HepG2 (cell line): ENCODE data around the gene ANKRD1. TPM values are rescaled to one million over a fixed set of nuclear protein-coding genes. Genes with fewer than 3 reads are reported as not detected.

Experiments used
- BRD4 ChIP-seq: sonication (generic); formaldehyde crosslinking; IDR thresholded peaks from 2 replicates; pipeline ENCODE4 v1.4.0; 2020; ENCODE audit warnings: missing genetic modification reagents
- DNMT1 ChIP-seq: sonication (generic); formaldehyde crosslinking; IDR thresholded peaks from 2 replicates; pipeline ENCODE4 v1.5.1; 2020; ENCODE audit warnings: mild to moderate bottlenecking, missing genetic modification reagents
- HES4 ChIP-seq: sonication (generic); formaldehyde crosslinking; IDR thresholded peaks from 2 replicates; pipeline ENCODE4 v1.9.0; 2021; ENCODE audit warnings: mild to moderate bottlenecking, missing genetic modification reagents, borderline replicate concordance
- HMGXB3 ChIP-seq: sonication (generic); formaldehyde crosslinking; IDR thresholded peaks from 2 replicates; pipeline ENCODE4 v1.4.0; 2020; ENCODE audit warnings: missing genetic modification reagents, borderline replicate concordance
- MAX ChIP-seq: IDR thresholded peaks from 2 replicates; pipeline ENCODE4 v1.6.1; 2012; ENCODE audit warnings: inconsistent platforms
- NONO ChIP-seq, 2 experiments: fragments of 450-650 bp in 1 of 2; sonication (generic) in 1 of 2; formaldehyde crosslinking in 1 of 2; IDR thresholded peaks in 1 of 2; conservative IDR thresholded peaks in 1 of 2; 2 replicates each; pipeline versions ENCODE4 v1.6.1 to v1.8.0; 2017 to 2022; ENCODE audit warnings: mild to moderate bottlenecking in 1 of 2, missing genetic modification reagents in 1 of 2, moderate library complexity in 1 of 2
- RELA ChIP-seq: sonication (generic); formaldehyde crosslinking; IDR thresholded peaks from 2 replicates; pipeline ENCODE4 v1.4.0; 2020; ENCODE audit warnings: missing genetic modification reagents
- SP4 ChIP-seq: sonication (generic); formaldehyde crosslinking; IDR thresholded peaks from 2 replicates; pipeline ENCODE4 v1.8.1; 2023; ENCODE audit warnings: mild to moderate bottlenecking, missing genetic modification reagents
- STAT5B ChIP-seq: sonication (generic); formaldehyde crosslinking; IDR thresholded peaks from 2 replicates; pipeline ENCODE4 v1.4.0; 2020; ENCODE audit warnings: missing genetic modification reagents
- USF2 ChIP-seq, 2 experiments: sonication (generic) in 1 of 2; formaldehyde crosslinking in 1 of 2; IDR thresholded peaks; 2 replicates each; pipeline versions ENCODE4 v1.5.1 to v1.6.1; 2011 to 2020; ENCODE audit warnings: borderline replicate concordance in 1 of 2, low read depth in 1 of 2, low read length in 1 of 2, mild to moderate bottlenecking in 1 of 2, missing genetic modification reagents in 1 of 2, moderate library complexity in 1 of 2
- ZFP36L1 ChIP-seq: sonication (generic); formaldehyde crosslinking; IDR thresholded peaks from 2 replicates; pipeline ENCODE4 v1.8.0; 2022; ENCODE audit warnings: mild to moderate bottlenecking, missing genetic modification reagents, moderate library complexity
- ZGPAT ChIP-seq: IDR thresholded peaks from 2 replicates; pipeline ENCODE4 v1.6.1; 2016; ENCODE audit warnings: mild to moderate bottlenecking
- ZNF253 ChIP-seq: sonication (generic); formaldehyde crosslinking; IDR thresholded peaks from 2 replicates; pipeline ENCODE4 v1.8.0; 2022; ENCODE audit warnings: mild to moderate bottlenecking, missing genetic modification reagents, borderline replicate concordance
- ZNF280B ChIP-seq: sonication (generic); formaldehyde crosslinking; IDR thresholded peaks from 2 replicates; pipeline ENCODE4 v1.5.0; 2020; ENCODE audit warnings: missing genetic modification reagents, mild to moderate bottlenecking, borderline replicate concordance
- ZNF337 ChIP-seq: sonication (generic); formaldehyde crosslinking; IDR thresholded peaks from 2 replicates; pipeline ENCODE4 v1.5.1; 2020; ENCODE audit warnings: missing genetic modification reagents, low read depth, mild to moderate bottlenecking, borderline replicate concordance
- ZNF543 ChIP-seq: sonication (generic); formaldehyde crosslinking; IDR thresholded peaks from 2 replicates; pipeline ENCODE4 v1.4.0; 2020; ENCODE audit warnings: mild to moderate bottlenecking, missing genetic modification reagents
- polyA plus RNA-seq, 8 experiments: library from polyadenylated mRNA; depleted of rRNA in 3 of 8; stranded (reverse) in 7 of 8; unstranded in 1 of 8; fragments of >200 nt; fragmentation: Illumina TruSeq in 4 of 8; extraction: Trizol in 4 of 8; gene quantifications; 2 replicates each; pipeline versions ENCODE4 v1.2.1 to v1.2.3, GENCODE V29; 2011 to 2016; ENCODE audit warnings: low read depth in 4 of 8, missing spikeins in 1 of 8, mixed read lengths in 1 of 8; ENCODE audit not compliant: insufficient read depth in 1 of 8
- total RNA-seq, 5 experiments: library from RNA; depleted of rRNA; stranded (reverse); fragments of >200 nt; fragmentation: Illumina TruSeq; extraction: Trizol; gene quantifications; 2 replicates each; pipeline ENCODE4 v1.2.3, GENCODE V29; 2016; ENCODE audit warnings: low read depth in 1 of 5

Gene ANKRD1
- total and polyA plus RNA-seq, 2 of the 13 experiments (the other 11 are each of a cell fraction or from before 2014, with no cell fraction given) = 19.4 to 41.8 TPM

GRCh38 chr10:90871766-90872647 is 48.9 kb downstream of the ANKRD1 start, which contains the start of gene RPP30 (continued):
- TF ChIP-seq HMGXB3 (CRISPR knock-in tag) (0 out of 2 replicates have a peak, but pooled peaks have one; percentile 10), ZFP36L1 (no peak; the same call in 1 of the 2 replicates), ZNF543 (CRISPR knock-in tag) (no peak), NONO (IDR thresholded peaks at IDR 0.05) (no peak), NONO (CRISPR knock-in tag; conservative IDR thresholded peaks at IDR 0.05) (peak; percentile 43; the same call in 1 of the 2 replicates), SP4 (CRISPR knock-in tag) (peak; percentile 81; the same call in 1 of the 2 replicates), ZNF253 (0 out of 2 replicates have a peak, but pooled peaks have one; percentile 28), MAX (peak; percentile 33), BRD4 (CRISPR knock-in tag) (no peak), RELA (CRISPR knock-in tag) (no peak), HES4 (CRISPR knock-in tag) (peak; percentile 32; the same call in 1 of the 2 replicates), DNMT1 (CRISPR knock-in tag) (0 out of 2 replicates have a peak, but pooled peaks have one; percentile 50), ZGPAT (CRISPR knock-in tag) (peak; percentile 67; the same call in 1 of the 2 replicates), STAT5B (CRISPR knock-in tag) (no peak), ZNF337 (CRISPR knock-in tag) (0 out of 2 replicates have a peak, but pooled peaks have one; percentile 59), USF2 (IDR thresholded peaks at IDR 0.05; ENCODE audit: low read depth, low read length) (no peak), USF2 (CRISPR knock-in tag; IDR thresholded peaks at IDR 0.05; ENCODE audit: borderline replicate concordance) (peak; percentile 48; the same call in 1 of the 2 replicates), ZNF280B (CRISPR knock-in tag) (peak; percentile 92; the same call in 1 of the 2 replicates)
